Measurements from ENCODE around the gene TAF7L.

Gene TAF7L

GRCh38 chrX:101220662-101221260 is 70.4 kb downstream of the TAF7L start:
- no peak for DNase-seq

- DNase-seq, result no peak
Measured at GRCh38 chrX:101219864-101220346, 71.2 kb downstream of the TAF7L start.

GRCh38 chrX:101219116-101219863 is 71.8 kb downstream of the TAF7L start, which contains the start of gene DRP2:
DRP2 (plus strand) TSS chrX:101219786; CDS start chrX:101231648, 11,862 bp downstream.
- no peak for DNase-seq
